HG02852 (cell line): Measurements from ENCODE around the gene GSTM4.
"Not testable (repeated sequence)": the region's sequence is repeated elsewhere in the genome, so short reads cannot be mapped to it uniquely, and the experiment has no call there.

Experiments used
- ATAC-seq: cut with Tn5 transposase; IDR thresholded peaks from one replicate; pipeline ENCODE4 v1.9.1; 2021; ENCODE audit warnings: mild to moderate bottlenecking, moderate library complexity; ENCODE audit not compliant: unreplicated experiment

Gene GSTM4

DNA sequence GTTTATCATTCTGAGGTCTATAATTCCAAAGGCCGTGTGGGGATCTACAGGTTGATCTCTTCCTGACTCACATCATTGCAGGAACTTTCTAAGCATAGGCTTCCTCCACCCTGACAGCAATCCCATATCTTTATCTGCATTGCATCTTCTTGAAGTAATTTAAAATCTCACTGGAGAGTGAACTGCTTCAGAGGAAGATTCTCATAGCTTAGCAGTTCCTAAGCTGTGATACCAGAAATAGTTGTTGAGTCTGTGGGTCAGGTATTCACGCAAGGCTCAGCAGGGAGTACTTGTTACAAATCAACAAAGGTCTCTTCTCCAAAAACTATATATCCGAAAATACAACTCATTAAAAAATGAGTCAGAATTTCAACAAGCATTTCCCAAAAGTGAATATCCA, 39.2 kb downstream of the GSTM4 start:
- not testable (repeated sequence) for ATAC-seq

DNA sequence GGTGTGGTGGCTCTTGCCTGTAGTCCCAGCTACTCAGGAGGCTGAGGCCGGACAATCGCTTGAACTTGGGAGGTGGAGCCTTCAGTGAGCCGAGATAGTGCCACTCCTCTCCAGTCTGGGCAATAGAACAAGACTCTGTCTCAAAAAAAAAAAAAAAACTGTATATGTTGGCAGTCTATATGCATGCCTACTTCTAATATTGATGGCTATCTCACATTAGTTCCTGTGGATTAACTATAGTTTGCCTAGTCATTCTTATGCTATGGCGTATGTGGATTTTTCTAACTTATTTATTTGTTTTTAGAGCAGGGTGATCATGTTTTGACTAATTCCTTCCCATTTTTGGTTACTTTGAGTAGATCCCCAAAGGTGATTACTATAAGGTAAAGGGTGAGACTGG, 41.2 kb downstream of the GSTM4 start:
- ATAC-seq = no peak

DNA sequence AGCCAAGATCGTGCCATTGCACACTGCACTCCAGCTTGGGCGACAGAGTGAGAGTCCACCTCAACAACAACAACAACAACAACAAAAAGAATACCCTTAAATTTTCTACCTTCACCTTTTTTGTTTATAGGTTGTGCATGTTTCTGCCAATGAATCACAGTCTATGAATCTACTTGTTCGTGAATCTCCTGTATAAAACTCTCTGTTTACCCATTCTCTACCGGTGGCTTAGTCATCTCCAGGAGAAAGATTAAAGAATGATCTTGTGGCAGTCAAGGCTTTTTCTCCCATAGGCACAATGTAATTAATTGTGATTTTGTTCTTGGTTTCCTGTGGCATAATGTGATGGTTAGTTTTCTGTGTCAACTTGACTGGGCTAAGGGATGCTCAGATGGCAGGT, 42.0 kb downstream of the GSTM4 start:
- not testable (repeated sequence) for ATAC-seq

DNA sequence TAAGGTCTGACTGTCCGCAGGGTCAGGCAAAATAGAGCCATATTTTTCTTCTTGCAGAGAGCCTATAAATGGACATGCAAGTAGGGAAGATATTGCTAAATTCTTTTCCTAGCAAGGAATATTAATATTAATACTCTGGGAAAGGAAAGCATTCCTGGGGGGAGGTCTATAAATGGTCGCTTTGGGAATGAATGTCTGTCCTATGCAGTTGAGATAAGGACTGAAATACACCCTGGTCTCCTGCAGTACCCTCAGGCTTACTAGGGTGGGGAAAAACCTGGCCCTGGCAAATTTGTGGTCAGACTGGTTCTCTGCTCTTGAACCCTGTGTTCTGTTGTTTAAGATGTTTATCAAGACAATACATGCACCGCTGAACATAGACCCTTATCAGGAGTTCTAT, 47.0 kb downstream of the GSTM4 start:
- ATAC-seq = not testable (repeated sequence)

DNA sequence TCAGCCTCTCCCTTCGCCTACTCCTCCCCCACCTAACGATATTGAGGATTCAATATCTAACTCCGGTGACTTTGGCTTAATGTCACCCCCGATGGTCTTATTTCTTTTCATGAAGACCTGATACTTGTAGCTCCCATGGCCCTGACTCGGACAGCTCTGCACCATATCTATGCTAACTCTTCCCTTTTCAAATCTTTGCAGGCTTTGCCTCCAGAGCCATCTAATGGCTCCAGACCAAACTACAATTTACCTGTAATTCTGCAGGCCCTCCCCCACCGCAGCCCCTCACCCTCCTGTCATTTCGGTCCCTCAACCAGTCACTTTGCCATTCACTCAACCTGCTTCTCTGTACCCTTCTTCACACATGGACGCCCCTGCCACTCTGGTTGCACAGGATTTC, 48.3 kb downstream of the GSTM4 start:
- ATAC-seq = no peak

DNA sequence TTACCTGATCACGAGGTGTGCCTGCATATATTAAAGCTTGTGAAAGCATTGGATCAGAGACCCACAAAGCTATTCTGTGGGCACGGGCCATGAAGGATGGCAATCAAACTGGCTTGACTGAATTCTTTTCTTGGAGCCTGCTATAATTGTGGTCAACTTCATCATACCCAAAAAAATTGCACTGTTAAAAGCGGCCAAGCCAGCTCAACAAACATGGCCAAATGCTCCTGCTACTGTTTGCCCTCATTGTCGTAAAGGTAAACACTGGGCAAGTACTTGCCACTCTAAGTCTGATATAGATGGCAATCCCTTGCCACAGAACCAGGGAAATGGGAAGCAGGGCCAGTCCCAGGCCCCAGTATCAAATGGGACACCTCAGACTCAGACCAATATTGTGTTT, 49.5 kb downstream of the GSTM4 start:
- ATAC-seq = no peak

DNA sequence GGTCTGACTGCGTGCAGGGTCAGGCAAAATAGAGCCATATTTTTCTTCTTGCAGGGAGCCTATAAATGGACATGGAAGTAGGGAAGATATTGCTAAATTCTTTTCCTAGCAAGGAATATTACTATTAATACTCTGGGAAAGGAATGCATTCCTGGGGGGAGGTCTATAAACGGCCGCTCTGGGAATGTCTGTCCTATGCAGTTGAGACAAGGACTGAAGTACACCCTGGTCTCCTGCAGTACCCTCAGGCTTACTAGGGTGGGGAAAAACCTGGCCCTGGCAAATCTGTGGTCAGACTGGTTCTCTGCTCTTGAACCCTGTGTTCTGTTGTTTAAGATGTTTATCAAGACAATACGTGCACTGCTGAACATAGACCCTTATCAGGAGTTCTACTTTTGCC, 53.0 kb downstream of the GSTM4 start:
- not testable (repeated sequence) for ATAC-seq

DNA sequence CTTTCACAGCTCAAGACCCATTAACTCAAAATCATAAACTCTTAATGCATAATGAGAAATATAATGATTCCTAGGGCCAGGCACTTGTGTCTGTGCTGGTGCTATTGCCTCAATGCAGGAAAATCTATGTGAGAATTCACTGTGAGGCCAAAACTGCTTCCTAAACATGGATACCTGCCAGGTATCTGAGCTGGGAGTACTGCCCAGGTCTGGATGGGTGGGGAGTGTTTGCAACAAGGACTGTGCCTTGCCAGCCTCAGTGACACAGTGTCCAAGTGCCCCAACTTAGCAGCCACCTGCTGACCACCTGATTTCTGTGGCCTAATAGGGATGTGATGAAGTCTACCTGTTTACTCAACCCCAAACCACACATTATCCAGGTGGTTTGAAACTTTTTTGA, 53.9 kb downstream of the GSTM4 start:
- not testable (repeated sequence) for ATAC-seq
